HG03175 (cell line): ENCODE results near the gene ODAM.
"Not testable (repeated sequence)": the region's sequence is repeated elsewhere in the genome, so short reads cannot be mapped to it uniquely, and the experiment has no call there.

Source experiments
- ATAC-seq: cut with Tn5 transposase; IDR thresholded peaks from one replicate; pipeline ENCODE4 v1.9.1; 2021; ENCODE audit warnings: mild to moderate bottlenecking, moderate library complexity; ENCODE audit not compliant: unreplicated experiment

ODAM gene

DNA sequence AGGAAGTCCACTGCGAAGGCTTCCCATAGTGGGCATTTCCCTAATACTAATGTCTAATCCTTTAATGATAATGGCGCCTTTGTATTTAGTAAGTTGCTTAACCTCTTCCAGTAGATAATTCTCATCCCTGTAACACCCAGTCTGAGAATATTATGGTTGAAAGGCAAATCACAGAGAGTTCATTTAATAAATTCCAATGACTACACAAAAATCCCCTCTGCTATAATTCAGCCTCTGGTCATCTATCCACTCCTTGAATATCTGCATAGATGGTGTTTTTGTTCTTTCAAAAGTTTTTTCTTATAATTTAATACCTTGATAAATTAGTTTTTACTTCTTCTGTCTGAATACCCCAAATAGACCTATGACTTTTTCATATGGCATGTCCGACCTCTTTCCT is 25.9 kb downstream of the ODAM start:
- not testable (repeated sequence) for ATAC-seq

GRCh38 chr4:70221818-70222217 is 26.3 kb downstream of the ODAM start:
- ATAC-seq: not testable (repeated sequence)

DNA sequence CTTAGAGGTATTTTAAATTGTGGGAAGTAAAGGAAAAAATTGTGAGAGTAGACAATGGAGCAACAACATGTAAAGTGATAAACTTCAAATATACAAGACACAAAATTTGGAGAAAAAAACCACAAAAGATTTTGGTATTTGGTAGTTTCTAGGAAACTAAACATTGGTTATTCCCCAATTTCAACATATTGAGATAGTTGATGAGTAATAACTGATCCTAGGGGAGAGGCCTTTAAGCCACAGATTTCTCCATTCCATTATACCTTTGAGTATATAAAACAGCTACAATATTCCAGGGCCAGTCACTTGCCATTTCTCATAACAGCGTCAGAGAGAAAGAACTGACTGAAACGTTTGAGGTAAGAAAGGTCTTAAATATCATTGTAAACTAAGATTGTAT is 30.3 kb downstream of the ODAM start, which contains the start of gene FDCSP:
Gene FDCSP, plus strand, starts transcription at position 301 of the 400 bp plus-strand sequence. CDS start 5,071 bp downstream, outside the sequence.
- ATAC-seq: no peak

DNA sequence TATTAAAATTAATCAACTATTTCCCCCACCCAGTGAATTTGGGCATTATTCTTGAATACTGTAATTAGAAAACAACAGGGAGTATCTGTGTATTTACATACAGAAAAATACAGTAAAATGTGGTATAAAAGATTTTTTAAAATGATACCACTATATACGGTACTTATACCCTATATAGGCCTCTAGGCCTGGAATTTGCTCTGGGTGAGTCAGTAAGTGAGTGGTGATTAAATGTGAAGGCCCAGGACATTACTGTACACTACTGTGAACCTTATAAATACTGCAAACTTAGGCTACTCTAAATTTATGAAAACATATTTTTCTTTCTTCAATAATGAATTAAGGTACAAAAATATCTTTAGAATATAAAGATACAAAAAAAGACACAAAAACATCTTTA is 40.6 kb downstream of the ODAM start:
- ATAC-seq: no peak

- no peak for ATAC-seq
These were observed 43.8 kb downstream of the ODAM start for GRCh38 chr4:70239131-70239883.

DNA sequence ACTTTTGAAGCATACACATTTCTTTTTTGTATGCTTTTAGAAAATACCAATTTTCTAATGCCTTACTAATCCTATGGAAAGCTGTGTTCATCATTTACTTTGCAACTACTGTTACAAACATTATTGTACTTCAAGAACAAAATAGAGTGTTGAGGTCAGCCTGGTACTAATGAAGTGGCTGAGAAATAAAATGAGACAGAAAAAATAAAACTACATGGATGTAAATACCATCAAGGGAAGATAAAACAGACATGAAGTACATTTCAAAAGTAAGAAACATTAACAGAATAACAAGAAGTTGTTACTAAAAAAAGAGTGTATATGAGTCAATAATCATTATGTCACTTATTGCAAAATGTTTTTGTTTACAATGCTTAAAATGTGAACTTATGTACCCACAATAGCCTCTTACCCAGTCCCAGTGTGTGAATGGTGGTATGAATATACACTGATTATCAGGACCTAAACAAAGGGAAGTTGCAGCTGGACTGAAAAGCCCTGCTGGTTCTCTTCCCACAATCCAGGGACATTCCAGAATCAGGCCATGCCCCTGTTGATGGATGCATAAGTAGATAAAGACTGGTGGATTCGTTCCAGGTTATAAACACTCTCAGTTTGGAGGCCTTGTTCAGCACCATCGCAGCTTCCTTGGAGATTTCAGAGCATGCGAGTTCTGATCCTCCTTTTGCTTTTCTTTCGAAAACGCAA is 44.5 kb downstream of the ODAM start:
- ATAC-seq: no peak

- not testable (repeated sequence) for ATAC-seq
These were observed 46.8 kb downstream of the ODAM start, which contains the start of gene CSN3 for GRCh38 chr4:70242297-70242696. CSN3 (plus strand) TSS chr4:70242597; CDS start chr4:70244820, 2,223 bp downstream.

GRCh38 chr4:70243091-70243490 is 47.6 kb downstream of the ODAM start:
- ATAC-seq: no peak

DNA sequence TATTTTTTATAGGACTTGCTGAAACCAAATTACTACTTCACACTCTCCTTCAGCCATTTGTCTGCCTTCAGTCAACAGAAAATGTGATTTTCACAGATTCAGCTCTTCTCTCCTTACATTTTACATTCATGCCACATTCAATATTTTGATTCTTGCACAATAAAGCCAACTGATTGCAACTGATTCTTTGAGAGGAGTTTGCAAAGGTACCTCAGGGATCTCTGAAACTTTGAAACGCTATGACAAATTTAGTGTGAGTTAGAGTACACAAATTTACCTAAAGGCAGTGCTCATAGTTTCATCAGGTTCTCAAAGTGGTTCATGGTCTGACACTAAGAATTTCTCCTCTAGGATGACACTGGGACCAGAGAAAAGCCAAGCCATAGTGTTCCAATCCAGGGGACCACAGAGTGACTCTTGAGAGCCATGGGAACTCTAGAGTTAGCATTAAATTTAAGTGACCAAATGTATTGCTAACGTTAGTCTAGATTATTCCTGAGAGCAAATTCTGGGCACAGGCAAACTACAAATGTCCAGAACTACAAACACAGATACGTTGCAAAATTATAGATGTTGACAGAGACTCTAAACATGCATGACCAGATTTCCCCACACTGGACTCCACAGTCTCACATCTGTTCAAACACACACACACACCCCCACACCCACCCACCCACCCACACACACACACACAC is 55.9 kb downstream of the ODAM start:
- no peak for ATAC-seq

DNA sequence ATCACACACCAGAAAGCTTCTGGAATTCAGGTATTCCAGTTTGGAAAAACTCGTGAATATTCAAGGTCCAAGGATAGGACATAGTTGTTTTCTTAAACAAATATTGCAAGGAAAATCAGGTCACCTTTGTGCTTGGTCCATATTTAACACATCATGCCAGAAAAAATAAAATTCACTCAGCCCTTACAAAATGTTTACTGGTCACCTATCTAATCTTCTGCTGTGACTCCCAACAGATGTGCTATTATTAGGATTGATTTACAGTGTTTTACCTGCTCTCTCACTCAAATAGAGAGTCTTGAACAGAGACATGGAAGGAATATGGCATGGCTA is 56.4 kb downstream of the ODAM start:
- ATAC-seq: no peak
